ENCODE measurements around the gene IGF2BP1.
"Not testable (repeated sequence)": the region's sequence is repeated elsewhere in the genome, so short reads cannot be mapped to it uniquely, and the experiment has no call there.

IGF2BP1 gene

GRCh38 chr17:48995974-48996721, 1.0 kb upstream of the IGF2BP1 start:
- no peak for DNase-seq

- no peak for DNase-seq
Observed at GRCh38 chr17:48996722-48997102, 473 bp upstream of the IGF2BP1 start.

GRCh38 chr17:48997827-48998586, 822 bp downstream of the IGF2BP1 start:
- DNase-seq = no peak

- no peak for DNase-seq
Observed at GRCh38 chr17:48998587-48999440, 1.6 kb downstream of the IGF2BP1 start.

GRCh38 chr17:49000943-49001342, 3.8 kb downstream of the IGF2BP1 start:
- peak; percentile 7 to 55 for DNase-seq

GRCh38 chr17:49001671-49002070, 4.5 kb downstream of the IGF2BP1 start:
- DNase-seq = no peak

- no peak for DNase-seq
Observed at GRCh38 chr17:49002331-49002730, 5.1 kb downstream of the IGF2BP1 start.

- DNase-seq = no peak
Observed at GRCh38 chr17:49002766-49003165, 5.6 kb downstream of the IGF2BP1 start.

- DNase-seq = no peak
Observed at GRCh38 chr17:49003557-49004511, 6.6 kb downstream of the IGF2BP1 start.

- DNase-seq = no peak
Observed at GRCh38 chr17:49005140-49005539, 8.0 kb downstream of the IGF2BP1 start.

GRCh38 chr17:49008908-49009307, 11.7 kb downstream of the IGF2BP1 start:
- DNase-seq = not testable (repeated sequence)

GRCh38 chr17:49012769-49013255, 15.6 kb downstream of the IGF2BP1 start:
- no peak for DNase-seq

- DNase-seq = no peak
Observed at GRCh38 chr17:49013311-49014213, 16.4 kb downstream of the IGF2BP1 start.

- no peak for DNase-seq
Observed at GRCh38 chr17:49015179-49015923, 18.2 kb downstream of the IGF2BP1 start.

- DNase-seq = no peak
Observed at GRCh38 chr17:49015924-49016774, 19.0 kb downstream of the IGF2BP1 start.

- no peak for DNase-seq
Observed at GRCh38 chr17:49016775-49017463, 19.7 kb downstream of the IGF2BP1 start.

GRCh38 chr17:49018116-49018612, 21.0 kb downstream of the IGF2BP1 start:
- no peak for DNase-seq

GRCh38 chr17:49018748-49019147, 21.6 kb downstream of the IGF2BP1 start:
- DNase-seq = no peak
